Measurements from ENCODE around the gene ADAM12. TPM values are rescaled to one million over a fixed set of nuclear protein-coding genes. Genes with fewer than 3 reads are reported as not detected.

ADAM12 gene
- total RNA-seq, 4 donors from 2014 or later: 0.19 to 2.6 (median 1.5) TPM

DNA sequence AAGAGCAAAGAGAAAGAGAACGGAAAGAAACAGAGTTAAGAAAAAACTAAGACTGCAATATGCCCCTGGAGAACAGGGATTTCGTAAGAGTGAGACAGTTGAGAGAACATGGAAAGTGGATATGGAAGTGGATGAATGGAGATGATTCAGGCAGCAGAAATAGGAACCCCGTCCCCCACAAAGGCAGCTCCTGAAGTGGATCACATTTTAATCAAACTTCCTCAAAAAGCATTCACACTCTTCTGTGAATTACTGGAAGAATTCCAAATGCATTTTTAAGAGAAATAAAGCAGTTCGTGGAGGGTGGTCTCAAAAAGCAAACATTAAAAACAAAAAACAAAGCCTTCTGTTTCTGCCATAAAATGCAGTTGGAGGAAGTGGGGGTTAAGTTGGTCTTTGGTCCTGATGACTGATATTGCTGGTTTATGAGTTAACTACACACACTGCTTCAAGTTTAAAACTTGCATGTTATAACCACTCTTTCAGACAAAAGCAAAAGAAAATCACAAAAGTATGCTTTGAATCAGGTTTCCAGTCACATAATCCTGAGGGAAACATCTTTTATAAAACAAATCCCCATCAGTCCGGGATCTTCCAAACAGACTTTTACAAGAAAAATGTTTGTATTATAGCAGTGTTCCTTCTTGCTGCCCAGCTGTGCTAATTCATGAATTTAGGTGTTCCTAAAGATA is 277.6 kb downstream of the ADAM12 start:
- no peak for DNase-seq (ENCODE audit: low spot score in 2 of 2)
- Histone ChIP-seq H3K4me1 (no peaks in the 10 kb centered on the region), H3K36me3 (no peaks in the 10 kb centered on the region), H3K4me3 (no peak overlapping the region), H3K9me3 (no peaks in the 10 kb centered on the region), H3K27ac (no peak overlapping the region), H3K27me3 (no peaks in the 10 kb centered on the region)
- TF ChIP-seq POLR2AphosphoS5 (IDR thresholded peaks at IDR 0.05): no peak
- TF ChIP-seq, protein P1, sequence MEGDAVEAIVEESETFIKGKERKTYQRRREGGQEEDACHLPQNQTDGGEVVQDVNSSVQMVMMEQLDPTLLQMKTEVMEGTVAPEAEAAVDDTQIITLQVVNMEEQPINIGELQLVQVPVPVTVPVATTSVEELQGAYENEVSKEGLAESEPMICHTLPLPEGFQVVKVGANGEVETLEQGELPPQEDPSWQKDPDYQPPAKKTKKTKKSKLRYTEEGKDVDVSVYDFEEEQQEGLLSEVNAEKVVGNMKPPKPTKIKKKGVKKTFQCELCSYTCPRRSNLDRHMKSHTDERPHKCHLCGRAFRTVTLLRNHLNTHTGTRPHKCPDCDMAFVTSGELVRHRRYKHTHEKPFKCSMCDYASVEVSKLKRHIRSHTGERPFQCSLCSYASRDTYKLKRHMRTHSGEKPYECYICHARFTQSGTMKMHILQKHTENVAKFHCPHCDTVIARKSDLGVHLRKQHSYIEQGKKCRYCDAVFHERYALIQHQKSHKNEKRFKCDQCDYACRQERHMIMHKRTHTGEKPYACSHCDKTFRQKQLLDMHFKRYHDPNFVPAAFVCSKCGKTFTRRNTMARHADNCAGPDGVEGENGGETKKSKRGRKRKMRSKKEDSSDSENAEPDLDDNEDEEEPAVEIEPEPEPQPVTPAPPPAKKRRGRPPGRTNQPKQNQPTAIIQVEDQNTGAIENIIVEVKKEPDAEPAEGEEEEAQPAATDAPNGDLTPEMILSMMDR (IDR thresholded peaks at IDR 0.05): no peak
- TF ChIP-seq POLR2A (IDR thresholded peaks at IDR 0.05): no peak
- TF ChIP-seq EP300 (IDR thresholded peaks at IDR 0.05): no peak
- 39% methylated on average over 5 of the region's 5 CpGs for WGBS

DNA sequence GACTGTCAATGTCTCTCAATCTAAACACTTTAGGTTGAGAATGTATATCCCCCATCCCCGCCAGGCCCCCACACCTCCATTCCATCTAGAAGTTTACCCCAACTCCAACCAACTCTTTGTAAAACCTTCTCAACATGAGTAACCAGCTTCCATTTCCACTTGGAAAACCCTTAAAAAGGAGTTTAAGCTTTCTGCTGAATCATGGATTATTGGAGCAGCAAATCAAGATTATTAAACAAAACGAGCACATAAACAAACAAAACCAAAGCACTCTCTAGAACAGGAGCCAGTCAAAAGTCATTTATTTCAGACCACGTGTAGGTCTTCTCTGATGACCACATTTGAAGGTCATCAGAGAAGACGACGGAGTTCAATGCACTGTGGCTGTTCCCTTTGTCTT is 278.4 kb downstream of the ADAM12 start:
- Histone ChIP-seq H3K9me3 (no peaks in the 10 kb centered on the region), H3K27me3 (no peaks in the 10 kb centered on the region), H3K4me3 (no peak overlapping the region), H3K4me1 (no peaks in the 10 kb centered on the region), H3K36me3 (no peaks in the 10 kb centered on the region), H3K27ac (no peak overlapping the region)
- TF ChIP-seq EP300 (IDR thresholded peaks at IDR 0.05) (no peak), POLR2AphosphoS5 (IDR thresholded peaks at IDR 0.05) (no peak), POLR2A (IDR thresholded peaks at IDR 0.05) (no peak)
- TF ChIP-seq, protein P1 (IDR thresholded peaks at IDR 0.05): no peak
- WGBS: 71% methylated on average over 5 of the region's 5 CpGs
- DNase-seq (ENCODE audit: low spot score in 2 of 2): no peak

DNA sequence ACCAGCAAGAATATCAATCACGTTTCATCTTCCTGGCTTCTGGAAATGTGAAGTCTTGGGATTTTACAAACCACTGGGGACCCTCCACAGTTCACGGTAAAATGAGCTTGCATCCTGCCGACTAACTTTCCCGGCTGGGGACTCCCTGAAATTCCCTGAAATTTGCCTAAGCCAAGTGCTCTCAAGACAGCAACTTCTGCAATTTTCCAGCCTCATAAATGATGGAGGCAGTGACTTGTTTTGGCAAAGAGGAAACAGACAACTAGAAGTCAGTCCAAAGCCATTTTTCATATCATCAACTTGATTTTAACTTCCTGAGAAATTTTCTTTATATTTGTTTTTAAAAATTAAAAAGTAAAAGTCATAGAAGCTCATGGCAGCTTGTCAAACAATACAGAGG is 279.6 kb downstream of the ADAM12 start:
- Histone ChIP-seq H3K4me1 (no peaks in the 10 kb centered on the region), H3K9me3 (no peaks in the 10 kb centered on the region), H3K36me3 (no peaks in the 10 kb centered on the region), H3K4me3 (no peak overlapping the region), H3K27ac (no peak overlapping the region), H3K27me3 (no peaks in the 10 kb centered on the region)
- DNase-seq (ENCODE audit: low spot score in 2 of 2): no peak
- TF ChIP-seq, protein P1 (IDR thresholded peaks at IDR 0.05): no peak
- TF ChIP-seq EP300 (IDR thresholded peaks at IDR 0.05): no peak
- no peak for TF ChIP-seq POLR2AphosphoS5 (IDR thresholded peaks at IDR 0.05)
- no peak for TF ChIP-seq POLR2A (IDR thresholded peaks at IDR 0.05)
- 63% methylated on average over 4 of the region's 4 CpGs for WGBS

DNA sequence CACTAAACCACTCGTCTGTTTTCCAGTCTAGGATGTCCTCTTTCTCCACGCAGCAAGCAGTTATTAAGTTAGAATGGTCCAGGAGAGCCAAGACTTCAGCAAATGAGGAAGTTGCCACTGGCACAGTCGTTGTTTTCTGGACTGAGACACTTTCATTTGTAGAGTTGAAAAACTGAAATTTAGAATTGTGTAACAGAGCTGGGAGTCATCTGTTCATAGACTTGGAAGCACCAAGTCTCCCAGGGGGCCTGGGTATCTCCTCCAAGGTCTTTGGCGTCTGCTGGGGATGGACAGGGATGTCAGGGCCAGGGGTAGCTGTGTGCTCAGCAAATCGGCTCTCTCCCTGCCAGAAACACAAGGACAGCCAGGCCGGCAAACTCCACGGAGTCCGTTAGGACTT is 283.5 kb downstream of the ADAM12 start:
- TF ChIP-seq, protein P1 (IDR thresholded peaks at IDR 0.05): no peak
- no peak for DNase-seq (ENCODE audit: low spot score in 2 of 2)
- 57% methylated on average over 8 of the region's 8 CpGs for WGBS
- no peaks in the 10 kb centered on the region for H3K4me1 ChIP-seq
- H3K27me3 ChIP-seq: no peaks in the 10 kb centered on the region
- H3K9me3 ChIP-seq: no peaks in the 10 kb centered on the region
- no peak overlapping the region for H3K27ac ChIP-seq
- H3K36me3 ChIP-seq: no peaks in the 10 kb centered on the region
- H3K4me3 ChIP-seq: no peak overlapping the region

DNA sequence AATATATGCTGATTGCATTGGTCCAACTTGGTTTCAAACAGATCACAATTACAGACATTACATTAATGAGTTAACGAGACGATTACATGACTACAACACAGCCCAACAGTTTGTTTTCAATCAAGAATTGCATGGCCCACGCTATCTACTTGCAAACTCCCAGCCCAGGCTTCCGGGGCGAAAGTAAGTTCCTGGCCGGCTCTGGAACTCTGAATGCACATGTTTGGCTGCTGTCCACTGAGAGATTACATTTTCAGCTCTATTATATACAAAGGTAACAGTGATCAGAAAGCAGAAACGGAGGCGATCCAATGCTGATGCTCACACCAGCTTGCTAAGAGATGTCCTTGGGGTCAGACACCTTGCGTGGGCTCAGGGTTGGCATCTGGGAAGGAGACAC is 285.6 kb downstream of the ADAM12 start:
- H3K4me3 ChIP-seq: no peak overlapping the region
- H3K27ac ChIP-seq: no peak overlapping the region
- H3K36me3 ChIP-seq: no peaks in the 10 kb centered on the region
- no peak for DNase-seq (ENCODE audit: low spot score in 2 of 2)
- no peaks in the 10 kb centered on the region for H3K4me1 ChIP-seq
- no peaks in the 10 kb centered on the region for H3K27me3 ChIP-seq
- H3K9me3 ChIP-seq: no peaks in the 10 kb centered on the region
- TF ChIP-seq POLR2A (IDR thresholded peaks at IDR 0.05) (no peak), EP300 (IDR thresholded peaks at IDR 0.05) (no peak), POLR2AphosphoS5 (IDR thresholded peaks at IDR 0.05) (no peak)
- TF ChIP-seq, protein P1 (IDR thresholded peaks at IDR 0.05): no peak
- 86% methylated on average over 9 of the region's 9 CpGs for WGBS

Data from suprapubic skin (tissue), 4 donors.